Esophagus muscularis mucosa (tissue), 4 donors: ENCODE results near the gene SCFD2.

Source experiments
- EP300 ChIP-seq: sonication (generic); formaldehyde crosslinking; IDR thresholded peaks from one replicate; pipeline ENCODE4 v1.6.1; 2017; ENCODE audit warnings: antibody characterized with exemption
- POLR2A ChIP-seq: fragments of 450-650 bp; IDR thresholded peaks from one replicate; pipeline ENCODE4 v1.6.1; 2017; ENCODE audit warnings: antibody characterized with exemption, moderate library complexity, mild to moderate bottlenecking, low read depth
- TF ChIP-seq, protein P1 (sequence below), 3 experiments: fragments of 200-600 bp in 2 of 3; fragments of 450-650 bp in 1 of 3; sonication (generic) in 2 of 3; IDR thresholded peaks; one replicate each; pipeline ENCODE4 v1.5.1; 2017 to 2019; ENCODE audit warnings: antibody characterized with exemption in 3 of 3, mild to moderate bottlenecking in 2 of 3, moderate library complexity in 1 of 3

DNA sequence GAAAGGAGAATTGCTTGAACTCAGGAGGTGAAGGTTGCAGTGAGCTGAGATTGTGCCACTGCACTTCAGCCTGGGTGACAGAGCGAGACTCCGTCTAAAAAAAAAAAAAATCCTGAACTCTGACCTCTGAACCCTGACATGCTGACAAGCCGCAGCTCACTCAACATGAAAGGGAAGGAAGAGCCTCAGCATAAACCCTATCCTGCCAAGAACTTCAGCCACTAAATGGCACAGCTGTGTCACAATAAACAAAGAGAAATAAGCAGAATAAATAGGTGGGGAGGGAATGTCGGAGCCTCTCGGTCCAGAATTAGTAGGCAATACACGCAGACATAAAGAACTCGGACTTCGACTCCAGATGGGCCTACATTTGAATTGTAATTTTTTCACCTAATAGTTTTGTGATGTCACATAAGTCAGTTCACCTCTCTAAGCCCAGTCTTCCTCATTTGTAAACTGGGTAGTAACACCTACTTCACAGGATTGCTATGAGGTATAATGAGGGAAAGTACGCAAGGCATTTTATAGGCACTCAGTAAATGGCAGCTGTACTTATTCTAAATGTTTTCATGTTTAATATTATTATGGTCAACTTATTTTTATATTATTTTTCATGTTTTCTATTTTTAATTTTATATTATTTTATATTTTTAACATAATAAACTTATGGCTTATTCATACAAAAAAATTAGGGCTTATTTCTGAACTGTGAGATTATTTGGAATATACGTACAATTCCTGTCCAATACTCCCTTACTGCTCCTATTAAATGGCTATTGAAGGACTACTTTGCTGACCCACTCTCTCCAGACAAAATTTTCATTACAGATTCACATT, 243.4 kb downstream of the SCFD2 start:
- TF ChIP-seq, protein P1, sequence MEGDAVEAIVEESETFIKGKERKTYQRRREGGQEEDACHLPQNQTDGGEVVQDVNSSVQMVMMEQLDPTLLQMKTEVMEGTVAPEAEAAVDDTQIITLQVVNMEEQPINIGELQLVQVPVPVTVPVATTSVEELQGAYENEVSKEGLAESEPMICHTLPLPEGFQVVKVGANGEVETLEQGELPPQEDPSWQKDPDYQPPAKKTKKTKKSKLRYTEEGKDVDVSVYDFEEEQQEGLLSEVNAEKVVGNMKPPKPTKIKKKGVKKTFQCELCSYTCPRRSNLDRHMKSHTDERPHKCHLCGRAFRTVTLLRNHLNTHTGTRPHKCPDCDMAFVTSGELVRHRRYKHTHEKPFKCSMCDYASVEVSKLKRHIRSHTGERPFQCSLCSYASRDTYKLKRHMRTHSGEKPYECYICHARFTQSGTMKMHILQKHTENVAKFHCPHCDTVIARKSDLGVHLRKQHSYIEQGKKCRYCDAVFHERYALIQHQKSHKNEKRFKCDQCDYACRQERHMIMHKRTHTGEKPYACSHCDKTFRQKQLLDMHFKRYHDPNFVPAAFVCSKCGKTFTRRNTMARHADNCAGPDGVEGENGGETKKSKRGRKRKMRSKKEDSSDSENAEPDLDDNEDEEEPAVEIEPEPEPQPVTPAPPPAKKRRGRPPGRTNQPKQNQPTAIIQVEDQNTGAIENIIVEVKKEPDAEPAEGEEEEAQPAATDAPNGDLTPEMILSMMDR (IDR thresholded peaks at IDR 0.05): no peak
- TF ChIP-seq POLR2A: no peak
- no peak for TF ChIP-seq EP300
